Measurements from ENCODE around the gene TGFBI.

TGFBI gene

DNA sequence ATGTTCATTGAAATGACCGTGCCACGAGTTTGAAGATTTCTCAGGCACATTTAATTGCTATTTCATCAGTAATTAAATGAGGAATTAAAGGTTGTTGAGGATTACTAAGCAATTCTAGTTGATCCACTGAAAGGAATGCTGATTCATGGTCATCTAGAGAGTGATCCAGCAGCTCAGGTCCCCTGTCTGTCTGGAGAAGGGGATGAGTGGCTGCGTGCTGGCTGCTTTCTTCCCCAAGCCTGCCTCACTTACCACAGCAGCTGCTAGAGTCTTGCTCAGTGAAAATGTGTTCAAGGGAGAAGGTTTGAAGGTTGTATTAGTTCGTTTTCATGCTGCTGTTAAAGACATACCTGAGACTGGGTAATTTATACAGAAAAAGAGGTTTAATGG is 7.8 kb upstream of the TGFBI start:
- peak; percentile 50 for DNase-seq (ENCODE audit: low read depth)
- no peak overlapping the region for H3K4me3 ChIP-seq (ENCODE audit: low read depth, low read length)

DNA sequence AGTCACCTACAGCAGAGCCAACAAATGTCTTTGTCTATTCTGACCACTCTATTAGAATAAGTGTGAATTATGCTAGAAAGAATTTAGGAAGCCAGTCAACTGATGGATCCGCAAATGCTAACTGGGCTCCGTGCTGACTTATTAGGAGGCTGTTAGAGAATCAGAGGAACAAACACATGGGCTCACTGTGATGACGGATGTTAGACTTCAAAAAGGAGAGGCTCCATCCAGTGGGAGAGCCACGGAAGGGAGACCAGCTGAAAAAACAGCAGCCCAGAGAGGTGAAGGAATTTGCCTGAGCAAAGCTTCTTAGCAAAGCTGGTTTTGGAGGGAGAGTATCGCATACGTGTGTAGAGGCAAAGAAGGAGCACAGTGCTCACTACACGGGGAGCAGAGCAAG is 5.8 kb upstream of the TGFBI start:
- no peak overlapping the region for H3K4me3 ChIP-seq (ENCODE audit: low read depth, low read length)
- no peak for DNase-seq (ENCODE audit: low read depth)

DNA sequence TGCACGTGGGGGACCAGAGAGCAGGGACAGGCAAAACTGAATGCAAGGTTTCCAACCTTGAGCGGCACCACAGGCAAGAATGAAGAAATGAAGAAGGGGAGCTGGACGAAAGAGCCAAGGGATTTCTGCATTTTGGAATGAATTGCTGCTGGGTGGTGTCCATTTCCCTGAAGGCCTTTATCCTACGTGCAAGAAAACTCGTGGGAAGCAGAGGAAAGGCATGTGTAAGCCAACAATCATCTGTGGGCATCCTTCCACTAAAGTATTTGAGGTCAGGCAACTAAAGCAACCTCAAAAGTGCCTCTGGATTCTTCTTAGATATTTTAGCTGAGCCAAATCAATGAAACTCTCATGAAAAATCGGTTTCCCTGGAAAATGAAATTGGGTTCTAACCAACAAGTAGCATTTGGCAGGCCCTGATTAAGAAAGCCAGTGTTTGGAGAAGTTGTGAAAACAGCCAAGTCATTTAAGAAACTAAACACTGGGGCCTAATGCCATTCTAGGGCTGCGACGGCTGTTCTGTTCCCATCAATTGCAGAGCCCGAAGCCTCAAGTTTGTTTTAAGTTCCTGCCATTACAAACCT is 4.7 kb upstream of the TGFBI start:
- no peak overlapping the region for H3K4me3 ChIP-seq (ENCODE audit: low read depth, low read length)
- DNase-seq (ENCODE audit: low read depth) = peak; percentile 65

DNA sequence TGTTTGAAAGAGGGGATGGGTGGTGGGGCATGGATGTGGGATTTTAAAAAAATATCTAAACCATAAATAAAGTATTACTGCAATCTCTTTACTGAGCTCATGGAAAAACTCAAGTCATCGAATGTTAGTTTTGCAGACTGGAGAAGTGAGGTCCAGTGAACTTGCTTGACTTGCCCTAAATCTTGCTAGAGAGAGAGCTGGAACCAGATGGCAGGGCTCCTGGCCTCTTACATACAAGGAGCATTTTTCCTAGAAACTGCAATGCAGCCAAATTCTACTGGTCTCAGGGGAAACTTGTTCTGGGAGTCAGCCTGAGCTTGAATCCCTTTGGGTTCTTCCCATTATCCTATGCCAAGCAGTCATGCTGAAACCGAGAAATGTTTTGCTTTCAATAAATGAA is 2.9 kb upstream of the TGFBI start:
- DNase-seq (ENCODE audit: low read depth) = no peak
- H3K4me3 ChIP-seq (ENCODE audit: low read depth, low read length) = no peak overlapping the region

DNA sequence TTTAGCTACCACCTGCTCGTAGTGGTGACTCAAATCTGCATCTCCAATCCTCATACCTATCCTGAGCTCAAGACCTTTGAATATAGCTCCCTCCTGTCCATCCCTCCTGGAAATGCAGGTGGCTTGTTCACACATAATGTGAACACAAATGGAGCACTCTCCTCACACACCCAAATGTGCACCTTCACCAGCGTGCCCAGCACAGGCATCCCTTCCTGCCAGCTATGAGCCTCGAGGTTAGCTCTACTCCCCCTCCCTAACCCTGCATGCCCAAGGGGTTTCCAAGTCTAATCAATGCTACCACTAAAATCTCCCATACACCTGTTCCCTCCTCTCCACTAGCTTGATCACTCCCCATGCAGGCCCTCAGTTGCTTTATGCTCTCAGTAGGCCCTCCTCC is 2.2 kb upstream of the TGFBI start:
- H3K4me3 ChIP-seq (ENCODE audit: low read depth, low read length) = no peak overlapping the region
- no peak for DNase-seq (ENCODE audit: low read depth)

DNA sequence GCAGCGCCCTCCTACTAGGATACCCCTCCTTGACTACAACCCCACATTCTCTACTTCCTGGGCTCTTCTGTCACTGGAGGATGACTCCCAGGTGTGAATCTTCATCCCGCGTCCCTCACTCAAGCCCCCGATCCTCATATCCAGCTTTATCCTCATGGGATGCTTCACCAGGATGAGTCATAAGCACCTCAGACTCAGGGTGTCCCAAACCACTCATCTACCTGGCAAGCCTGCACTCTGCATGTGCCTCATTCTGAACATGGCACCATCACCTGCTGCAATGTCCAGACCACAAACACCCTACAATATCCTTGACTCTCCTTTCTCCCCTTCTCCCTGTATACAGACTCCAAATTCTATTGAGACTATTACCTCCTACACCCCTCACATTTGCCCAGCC is 1.5 kb upstream of the TGFBI start:
- H3K4me3 ChIP-seq (ENCODE audit: low read depth, low read length) = no peak overlapping the region
- DNase-seq (ENCODE audit: low read depth) = no peak

DNA sequence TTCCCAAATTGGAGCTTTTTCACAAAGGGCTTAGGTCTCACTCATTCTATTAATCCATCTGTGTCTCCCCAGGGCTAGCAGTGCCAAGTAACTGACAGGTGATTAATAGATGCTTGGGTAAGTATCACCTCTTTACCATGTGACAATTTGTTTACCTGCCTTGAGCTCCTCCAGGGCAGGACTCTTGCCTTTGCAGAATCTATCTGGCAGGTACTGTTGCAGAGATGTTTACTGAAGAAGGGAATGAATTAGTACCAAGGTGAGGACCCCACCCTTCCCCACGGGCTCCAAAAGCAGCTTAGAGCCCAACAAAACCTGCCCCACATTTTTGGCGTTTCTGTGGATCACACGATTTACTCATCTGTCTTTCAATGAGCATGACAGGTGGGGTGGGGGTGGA is 698 bp upstream of the TGFBI start:
- DNase-seq (ENCODE audit: low read depth) = no peak
- peak overlapping the region; percentile 72 for H3K4me3 ChIP-seq (ENCODE audit: low read depth, low read length)

DNA sequence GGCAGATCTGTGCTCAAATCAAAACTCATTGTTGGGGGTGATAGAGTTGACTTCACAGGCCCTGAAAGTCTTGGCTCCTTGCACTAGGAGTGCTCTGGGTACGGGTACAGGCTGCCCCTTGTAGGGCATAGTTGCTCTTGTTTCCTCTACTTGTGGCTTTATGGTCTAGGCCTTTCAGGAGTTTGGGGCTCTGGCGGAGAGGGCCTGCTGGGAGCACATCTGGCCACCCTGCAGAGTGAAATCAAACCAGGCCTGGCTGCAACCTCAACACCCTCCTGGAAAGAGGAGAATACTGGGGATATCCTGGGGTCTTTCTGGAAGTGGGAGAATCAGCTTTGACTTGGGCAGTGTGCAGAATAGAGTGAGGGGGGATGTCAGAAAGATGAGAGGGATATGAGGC is 1.5 kb downstream of the TGFBI start:
- no peak for DNase-seq (ENCODE audit: low read depth)
- peak overlapping the region; percentile 72 for H3K4me3 ChIP-seq (ENCODE audit: low read depth, low read length)

DNA sequence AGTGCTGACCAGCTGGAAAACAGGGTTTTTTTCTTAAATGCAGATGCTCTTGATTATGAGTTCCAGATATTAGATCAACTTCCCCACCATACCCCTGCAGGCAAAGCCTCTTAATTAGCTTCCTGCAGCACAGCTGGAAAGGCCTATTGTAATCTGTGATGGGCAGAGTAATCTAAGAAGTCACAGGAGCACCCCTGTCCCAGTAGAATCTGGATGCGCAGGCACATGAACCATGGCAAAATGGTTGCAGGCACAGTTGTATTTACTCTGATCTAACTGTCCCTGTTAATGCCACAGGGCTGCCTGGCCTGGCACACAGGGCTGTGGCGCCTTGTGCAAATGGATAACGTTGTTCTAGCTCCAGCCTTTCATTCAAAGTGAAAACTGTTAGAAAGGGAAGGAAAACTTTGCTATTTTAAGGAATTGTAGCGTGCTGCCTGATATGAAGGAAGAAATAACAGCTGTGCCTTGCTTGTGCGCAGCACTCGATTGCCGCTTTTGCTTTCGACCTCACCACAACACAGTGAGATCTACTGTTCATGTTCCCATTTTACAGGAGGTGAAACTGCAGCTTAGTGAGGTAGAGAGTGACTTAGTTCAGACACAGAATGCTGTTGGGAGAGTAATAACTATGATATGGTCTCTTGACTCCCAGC is 2.3 kb downstream of the TGFBI start:
- H3K4me3 ChIP-seq (ENCODE audit: low read depth, low read length) = peak overlapping the region; percentile 72
- DNase-seq (ENCODE audit: low read depth) = no peak

DNA sequence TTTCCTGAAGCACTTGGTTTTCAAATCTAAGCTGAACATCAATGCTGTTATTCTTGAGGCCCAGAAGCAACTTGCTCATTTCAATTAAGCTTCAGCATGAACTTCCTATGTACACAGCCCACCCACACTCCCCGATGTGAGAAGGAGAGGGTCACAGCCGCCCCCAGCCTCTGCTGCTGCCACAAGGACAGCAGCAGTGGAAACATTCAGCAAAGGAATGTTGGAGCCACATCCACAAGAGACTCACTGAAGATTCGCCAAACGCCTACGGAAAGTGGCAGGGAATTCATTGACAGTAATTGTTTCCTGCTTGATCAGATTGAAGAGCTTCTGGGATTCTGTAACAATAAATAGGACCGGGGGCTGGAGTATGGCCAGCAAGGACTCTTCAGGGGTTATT is 2.9 kb downstream of the TGFBI start:
- peak overlapping the region; percentile 72 for H3K4me3 ChIP-seq (ENCODE audit: low read depth, low read length)
- DNase-seq (ENCODE audit: low read depth) = no peak

DNA sequence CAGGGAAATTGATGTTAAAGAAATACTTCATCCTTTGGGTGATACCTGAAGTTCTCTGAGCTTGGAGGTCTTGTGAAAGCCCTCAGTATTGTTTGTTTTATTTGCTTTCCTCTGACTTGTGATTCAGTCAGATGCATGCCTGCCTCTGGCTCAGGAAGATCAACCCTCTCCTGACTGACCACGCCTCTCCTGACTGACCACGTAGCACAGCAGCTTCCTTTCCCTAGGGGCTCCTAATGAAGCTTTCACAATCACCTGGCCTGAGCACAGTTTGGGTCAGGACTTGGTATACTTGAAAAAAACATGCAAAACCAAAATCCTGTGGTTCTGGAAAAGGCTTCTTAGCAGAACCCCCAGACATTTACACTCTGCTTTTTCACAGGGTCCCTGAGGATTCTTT is 3.8 kb downstream of the TGFBI start:
- peak; percentile 79 for DNase-seq (ENCODE audit: low read depth)
- peak overlapping the region; percentile 72 for H3K4me3 ChIP-seq (ENCODE audit: low read depth, low read length)

DNA sequence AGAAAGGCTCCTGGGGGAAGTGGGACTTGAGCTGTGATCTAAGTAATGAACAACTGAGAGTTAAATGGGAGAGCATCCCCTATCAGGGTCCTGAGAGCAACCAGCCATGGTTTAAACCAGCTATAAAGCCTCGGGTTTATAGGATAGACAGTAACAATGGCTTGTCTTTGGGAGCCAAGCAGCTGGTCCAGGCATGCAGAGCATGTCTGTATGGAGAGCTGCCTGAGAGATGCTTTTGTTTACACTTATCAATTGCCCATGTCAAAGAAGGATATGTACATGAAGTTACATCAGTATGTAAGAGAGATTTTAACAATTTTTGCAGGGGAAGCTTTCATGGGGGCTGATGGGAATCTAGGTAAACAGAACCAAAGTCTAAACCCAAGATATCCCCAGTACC is 4.4 kb downstream of the TGFBI start:
- no peak for DNase-seq (ENCODE audit: low read depth)
- H3K4me3 ChIP-seq (ENCODE audit: low read depth, low read length) = peak overlapping the region; percentile 72

DNA sequence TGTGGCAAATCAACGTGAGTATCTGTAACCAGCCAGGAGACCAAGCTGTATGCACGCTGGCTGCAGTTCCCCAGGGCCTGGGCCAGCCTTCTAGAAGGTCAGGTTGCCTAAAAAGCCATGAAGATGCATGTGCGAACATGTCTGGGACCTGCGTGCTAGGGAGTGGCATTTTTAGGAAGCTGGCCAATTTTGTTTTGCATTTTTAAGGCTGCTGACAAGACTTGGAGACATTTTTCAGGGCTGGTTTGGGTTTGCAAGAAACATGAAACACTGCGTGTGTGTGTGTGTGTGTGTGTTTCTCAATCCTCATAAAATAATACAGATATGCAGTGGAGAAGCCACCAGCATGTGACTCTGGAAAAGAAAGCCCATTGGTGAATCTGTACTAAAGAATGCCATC is 5.1 kb downstream of the TGFBI start:
- no peak for DNase-seq (ENCODE audit: low read depth)
- H3K4me3 ChIP-seq (ENCODE audit: low read depth, low read length) = no peak overlapping the region

DNA sequence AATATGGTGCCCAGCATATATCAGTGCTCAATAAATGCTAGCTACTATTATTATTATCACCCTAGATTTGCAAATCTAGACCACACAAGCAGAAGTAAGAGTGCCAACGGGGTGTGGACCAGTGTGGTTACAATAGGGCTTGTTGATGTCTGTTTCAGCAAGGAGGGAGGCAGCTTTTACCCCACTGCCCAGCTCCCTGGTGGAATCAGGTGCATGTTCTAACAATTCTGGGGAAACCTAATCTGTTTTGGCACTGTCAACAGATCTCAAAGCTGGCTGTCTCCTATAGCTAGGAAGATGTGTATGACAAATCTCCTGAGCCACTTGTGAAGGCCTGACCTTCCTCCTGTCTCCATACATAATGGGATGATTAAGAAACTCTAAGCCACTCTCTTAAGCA is 5.7 kb downstream of the TGFBI start:
- H3K4me3 ChIP-seq (ENCODE audit: low read depth, low read length) = no peak overlapping the region
- no peak for DNase-seq (ENCODE audit: low read depth)

DNA sequence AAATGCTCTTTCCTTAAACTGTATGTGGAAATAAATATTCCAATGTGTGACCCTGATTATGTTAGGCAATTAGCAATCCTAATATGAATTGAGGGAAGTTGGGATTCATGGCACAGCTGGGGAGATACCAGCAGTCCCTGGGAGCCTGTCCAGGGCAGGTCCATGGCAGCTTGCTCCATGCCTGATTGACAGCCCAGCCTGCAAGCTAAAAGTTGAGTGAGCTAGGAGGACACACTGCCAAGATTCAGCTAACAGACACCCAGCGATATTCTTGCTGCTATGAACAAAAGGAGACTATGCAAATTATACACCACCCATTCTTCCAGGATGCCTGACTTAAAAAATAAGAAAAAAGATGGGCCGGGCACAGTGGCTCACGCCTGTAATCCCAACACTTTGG is 6.2 kb downstream of the TGFBI start:
- DNase-seq (ENCODE audit: low read depth) = no peak
- H3K4me3 ChIP-seq (ENCODE audit: low read depth, low read length) = no peak overlapping the region

DNA sequence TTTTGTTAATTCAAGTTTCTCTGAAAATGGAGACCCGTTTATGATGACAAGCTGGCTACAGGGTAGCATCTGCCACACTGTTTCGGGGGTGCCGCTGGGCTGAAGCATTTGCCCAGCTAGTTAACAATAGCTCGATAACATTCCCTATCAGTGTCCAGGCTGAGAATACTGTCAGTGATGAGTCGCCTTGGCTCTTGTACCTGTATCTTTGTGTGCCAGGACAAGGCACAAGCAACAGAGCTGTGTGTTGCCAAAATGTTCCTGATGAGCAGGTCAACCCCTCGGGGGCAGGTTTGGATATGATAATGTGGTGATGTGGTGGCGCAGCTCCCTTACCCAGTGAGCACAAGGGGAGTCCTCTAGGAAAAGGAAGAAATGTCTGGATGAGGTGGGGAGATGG is 7.0 kb downstream of the TGFBI start:
- no peak for DNase-seq (ENCODE audit: low read depth)

DNA sequence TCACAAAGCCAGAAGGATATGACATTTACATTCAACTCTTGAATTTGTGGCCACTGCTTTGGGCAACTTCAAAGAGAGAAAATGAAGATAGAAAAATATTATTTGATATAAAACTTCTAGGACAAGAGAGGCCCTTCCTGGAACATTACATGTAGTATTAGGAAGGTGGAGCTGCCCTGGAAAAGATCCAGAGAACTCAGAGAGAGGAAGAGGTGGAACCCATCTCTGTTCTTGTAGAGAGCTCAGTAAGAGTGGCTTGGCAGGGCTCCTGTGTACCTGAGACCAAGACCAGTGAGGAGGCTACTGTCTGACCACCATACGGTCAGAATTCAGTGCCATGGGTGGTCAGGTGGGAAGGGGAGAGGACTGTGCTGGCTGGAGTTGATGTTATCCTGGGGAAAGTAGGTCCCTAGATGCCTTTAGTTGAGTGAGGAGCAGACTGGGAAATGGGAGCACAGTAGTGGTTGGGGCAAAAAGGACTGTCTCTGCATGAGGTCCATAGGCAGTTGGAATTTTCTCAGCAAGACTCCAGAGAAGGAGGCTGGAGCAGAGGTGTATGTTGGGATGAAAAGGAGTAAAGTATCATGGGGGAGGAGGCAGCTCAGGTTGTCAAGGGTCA is 7.6 kb downstream of the TGFBI start:
- DNase-seq (ENCODE audit: low read depth) = no peak
- H3K4me3 ChIP-seq (ENCODE audit: low read depth, low read length) = no peak overlapping the region

More for the DNA sequence above, 7.0 kb downstream of the TGFBI start:
- no peak overlapping the region for H3K4me3 ChIP-seq (ENCODE audit: low read depth, low read length)

DNA sequence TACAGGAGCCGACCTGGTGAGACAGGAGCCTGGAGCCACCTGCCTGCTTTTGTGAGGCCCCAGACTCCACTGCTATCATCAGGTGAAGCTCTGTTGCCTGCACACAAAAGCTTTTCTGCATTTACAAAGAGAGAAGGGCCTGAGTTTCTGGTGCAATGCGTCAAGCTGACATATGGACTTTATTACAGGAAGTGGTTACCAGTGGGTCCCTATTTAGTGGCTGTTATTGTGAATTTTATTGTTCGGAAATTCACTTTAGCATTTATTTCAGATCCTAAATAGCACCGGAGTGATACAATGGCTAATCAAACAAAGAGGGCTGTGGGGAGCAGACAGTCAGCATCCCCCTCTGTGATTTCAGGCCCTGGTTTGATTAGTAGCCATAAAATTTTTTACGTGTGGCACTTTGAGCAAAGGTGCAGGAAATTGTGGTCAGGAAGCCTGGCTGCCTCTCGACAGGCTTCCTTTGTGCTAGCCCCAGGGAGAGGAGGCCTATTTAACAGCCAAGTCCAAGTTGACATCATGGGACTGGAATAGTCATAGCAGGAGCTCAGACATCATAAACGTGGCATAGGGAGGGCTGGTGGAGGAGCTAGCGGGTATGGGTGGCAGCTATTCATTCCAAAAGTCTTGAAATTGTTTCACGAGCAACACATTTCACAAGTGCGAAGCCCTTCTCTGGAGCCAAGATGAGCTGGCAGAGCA is 8.4 kb downstream of the TGFBI start:
- H3K4me3 ChIP-seq (ENCODE audit: low read depth, low read length) = no peak overlapping the region
- no peak for DNase-seq (ENCODE audit: low read depth)

DNA sequence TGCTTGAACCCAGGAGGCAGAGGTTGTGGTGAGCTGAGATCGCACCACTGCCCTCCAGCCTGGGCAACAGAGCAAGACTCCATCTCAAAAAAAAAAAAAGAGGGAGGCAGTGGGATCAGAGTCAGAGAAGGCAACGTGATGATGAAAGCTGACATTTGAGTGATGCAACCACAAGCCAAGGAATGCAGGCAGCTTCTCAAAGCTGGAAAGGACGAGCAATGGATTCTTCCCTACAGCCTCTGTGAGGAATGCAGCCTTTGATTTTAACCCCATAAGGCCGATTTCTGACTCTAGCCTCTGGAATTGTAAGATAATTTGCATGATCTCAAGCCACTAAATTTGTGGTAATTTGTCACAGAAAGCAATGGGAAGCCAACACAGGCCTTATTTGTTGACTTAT is 9.8 kb downstream of the TGFBI start:
- no peak for DNase-seq (ENCODE audit: low read depth)
- H3K4me3 ChIP-seq (ENCODE audit: low read depth, low read length) = no peak overlapping the region

DNA sequence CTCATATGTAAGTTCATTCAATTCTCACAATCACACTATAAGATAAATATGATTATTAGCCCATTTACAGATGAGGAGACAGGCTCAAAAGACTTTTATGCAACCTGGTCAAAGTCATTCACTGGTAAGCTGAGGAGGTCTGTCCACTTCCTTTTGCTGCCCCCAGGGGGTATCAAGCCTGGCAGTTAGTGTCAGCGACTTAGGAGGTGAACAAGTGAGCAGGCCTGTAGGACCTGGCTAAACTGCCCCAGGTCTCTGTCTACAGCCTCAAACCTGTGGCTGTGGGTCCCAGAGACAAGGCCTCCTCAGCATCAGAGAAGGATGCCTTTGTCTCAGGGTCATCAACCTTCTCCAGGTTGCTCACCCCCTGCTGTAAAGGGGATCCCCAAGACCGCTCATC is 10.4 kb downstream of the TGFBI start:
- no peak for DNase-seq (ENCODE audit: low read depth)

More for the DNA sequence above, 10.4 kb downstream of the TGFBI start:
- H3K4me3 ChIP-seq (ENCODE audit: low read depth, low read length) = no peak overlapping the region

Measured in skeletal muscle cell (primary cell).